OCI-LY1 (cell line): Measurements from ENCODE around the gene NEGR1.

ENCODE experiments used
- H2AFZ ChIP-seq: fragments of 200-600 bp; sonication (generic), shearing (Covaris generic); 2 replicates; pipeline ENCODE4 v1.6.0; 2014; ENCODE audit warnings: antibody characterized with exemption, mild to moderate bottlenecking, low read length
- H3F3A ChIP-seq: fragments of 200-600 bp; sonication (generic), shearing (Covaris generic); 2 replicates; pipeline ENCODE4 v1.6.0; 2014; ENCODE audit warnings: mild to moderate bottlenecking, antibody characterized with exemption, low read length, moderate library complexity; ENCODE audit not compliant: insufficient read depth
- H3K27ac ChIP-seq: fragments of 200-600 bp; sonication (generic); 2 replicates; pipeline ENCODE4 v1.5.1; 2014; ENCODE audit warnings: low read length, mixed run types, mild to moderate bottlenecking, low read depth; ENCODE audit not compliant: poor library complexity, severe bottlenecking
- H3K27me3 ChIP-seq: fragments of 200-600 bp; sonication (generic); 2 replicates; pipeline ENCODE4 v1.6.0; 2014; ENCODE audit warnings: antibody characterized with exemption, mild to moderate bottlenecking, low read length, moderate library complexity; ENCODE audit not compliant: insufficient read depth
- H3K36me3 ChIP-seq: fragments of 200-600 bp; sonication (generic); 2 replicates; pipeline ENCODE4 v1.6.1; 2014; ENCODE audit warnings: mild to moderate bottlenecking, antibody characterized with exemption, low read length, moderate library complexity, mixed read lengths; ENCODE audit not compliant: insufficient read depth
- H3K4me1 ChIP-seq: fragments of 200-600 bp; sonication (generic); 2 replicates; pipeline ENCODE4 v1.5.1; 2014; ENCODE audit warnings: mild to moderate bottlenecking, low read length, moderate library complexity; ENCODE audit not compliant: insufficient read depth, severe bottlenecking
- H3K4me2 ChIP-seq: fragments of 200-600 bp; sonication (generic), shearing (Covaris generic); 2 replicates; pipeline ENCODE4 v1.6.1; 2014; ENCODE audit warnings: low read length
- H3K4me3 ChIP-seq: fragments of 200-600 bp; sonication (generic); 2 replicates; pipeline ENCODE4 v1.5.1; 2014; ENCODE audit warnings: low read length, low read depth, mild to moderate bottlenecking, mixed read lengths; ENCODE audit not compliant: poor library complexity, severe bottlenecking
- H3K79me2 ChIP-seq: fragments of 200-600 bp; shearing (Covaris generic); 2 replicates; pipeline ENCODE4 v1.6.1; 2016; ENCODE audit warnings: mixed run types, low read length, mixed read lengths; ENCODE audit not compliant: insufficient read depth
- H3K9ac ChIP-seq: fragments of 200-600 bp; sonication (generic), shearing (Covaris generic); 2 replicates; pipeline ENCODE4 v1.6.1; 2014; ENCODE audit warnings: mild to moderate bottlenecking, low read length, mixed read lengths
- H3K9me2 ChIP-seq: fragments of 200-600 bp; sonication (generic), shearing (Covaris generic); 2 replicates; pipeline ENCODE4 v1.6.1; 2014; ENCODE audit warnings: low read depth, mild to moderate bottlenecking, low read length, mixed read lengths
- H3K9me3 ChIP-seq: fragments of 200-600 bp; shearing (Covaris generic); 2 replicates; pipeline ENCODE4 v1.6.1; 2014; ENCODE audit warnings: low read length, mixed read lengths
- H4K20me1 ChIP-seq: fragments of 200-600 bp; sonication (generic), shearing (Covaris generic); 2 replicates; pipeline ENCODE4 v1.6.0; 2016; ENCODE audit warnings: mild to moderate bottlenecking, low read length; ENCODE audit not compliant: insufficient read depth
- EZH2 ChIP-seq: fragments of 200-600 bp; sonication (generic), shearing (Covaris generic); IDR thresholded peaks from 2 replicates; pipeline ENCODE4 v1.8.0; 2017; ENCODE audit warnings: borderline replicate concordance, mixed run types, mild to moderate bottlenecking, antibody characterized with exemption, low read length, moderate library complexity, mixed read lengths
- TF ChIP-seq, protein P1 (sequence below): fragments of 200-600 bp; sonication (generic), shearing (Covaris generic); IDR thresholded peaks from 2 replicates; pipeline ENCODE4 v1.5.1; 2017; ENCODE audit warnings: mild to moderate bottlenecking, antibody characterized with exemption, low read length, moderate library complexity, mixed read lengths

The NEGR1 gene

DNA sequence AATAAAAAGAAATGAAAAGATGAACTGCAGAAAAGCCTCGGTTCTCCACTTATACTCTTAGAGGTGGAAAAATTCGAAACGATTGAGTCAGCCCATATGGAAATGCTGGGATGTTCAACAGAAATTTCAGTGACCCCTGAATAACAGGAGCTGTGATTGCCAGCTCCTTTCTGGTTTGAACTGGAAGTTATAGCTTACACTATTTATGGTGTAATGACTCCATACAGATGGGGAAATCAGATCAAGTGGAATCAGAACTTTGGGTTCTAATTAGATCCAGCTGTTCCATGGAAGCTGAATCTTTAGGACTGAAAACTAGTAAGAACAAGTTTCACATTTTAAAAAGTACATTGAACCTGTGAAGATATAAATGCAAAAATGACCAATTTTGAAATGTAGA, 632.2 kb downstream of the NEGR1 start:
- Histone ChIP-seq H3K9me3 (no peaks in the 10 kb centered on the region), H3K27me3 (no peaks in the 10 kb centered on the region), H3F3A (no peaks in the 10 kb centered on the region), H3K36me3 (no peaks in the 10 kb centered on the region), H3K9me2 (no peaks in the 10 kb centered on the region), H3K9ac (no peak overlapping the region), H3K4me1 (no peaks in the 10 kb centered on the region), H3K27ac (no peak overlapping the region), H3K4me3 (no peak overlapping the region), H2AFZ (no peak overlapping the region), H3K79me2 (no peaks in the 10 kb centered on the region), H4K20me1 (no peaks in the 10 kb centered on the region), H3K4me2 (no peak overlapping the region)
- TF ChIP-seq EZH2, result no peak
- TF ChIP-seq, protein P1, sequence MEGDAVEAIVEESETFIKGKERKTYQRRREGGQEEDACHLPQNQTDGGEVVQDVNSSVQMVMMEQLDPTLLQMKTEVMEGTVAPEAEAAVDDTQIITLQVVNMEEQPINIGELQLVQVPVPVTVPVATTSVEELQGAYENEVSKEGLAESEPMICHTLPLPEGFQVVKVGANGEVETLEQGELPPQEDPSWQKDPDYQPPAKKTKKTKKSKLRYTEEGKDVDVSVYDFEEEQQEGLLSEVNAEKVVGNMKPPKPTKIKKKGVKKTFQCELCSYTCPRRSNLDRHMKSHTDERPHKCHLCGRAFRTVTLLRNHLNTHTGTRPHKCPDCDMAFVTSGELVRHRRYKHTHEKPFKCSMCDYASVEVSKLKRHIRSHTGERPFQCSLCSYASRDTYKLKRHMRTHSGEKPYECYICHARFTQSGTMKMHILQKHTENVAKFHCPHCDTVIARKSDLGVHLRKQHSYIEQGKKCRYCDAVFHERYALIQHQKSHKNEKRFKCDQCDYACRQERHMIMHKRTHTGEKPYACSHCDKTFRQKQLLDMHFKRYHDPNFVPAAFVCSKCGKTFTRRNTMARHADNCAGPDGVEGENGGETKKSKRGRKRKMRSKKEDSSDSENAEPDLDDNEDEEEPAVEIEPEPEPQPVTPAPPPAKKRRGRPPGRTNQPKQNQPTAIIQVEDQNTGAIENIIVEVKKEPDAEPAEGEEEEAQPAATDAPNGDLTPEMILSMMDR, result no peak

- no peaks in the 10 kb centered on the region for H3K36me3 ChIP-seq
- H2AFZ ChIP-seq, result no peak overlapping the region
- H4K20me1 ChIP-seq, result no peaks in the 10 kb centered on the region
- H3K9me3 ChIP-seq, result no peaks in the 10 kb centered on the region
- no peaks in the 10 kb centered on the region for H3F3A ChIP-seq
- no peaks in the 10 kb centered on the region for H3K9me2 ChIP-seq
- no peak overlapping the region for H3K4me3 ChIP-seq
- no peaks in the 10 kb centered on the region for H3K27me3 ChIP-seq
- H3K27ac ChIP-seq, result no peak overlapping the region
- H3K9ac ChIP-seq, result no peak overlapping the region
- TF ChIP-seq, protein P1, result no peak
- no peak for TF ChIP-seq EZH2
- no peaks in the 10 kb centered on the region for H3K4me1 ChIP-seq
- H3K4me2 ChIP-seq, result no peak overlapping the region
- H3K79me2 ChIP-seq, result no peaks in the 10 kb centered on the region
Observed at GRCh38 chr1:71649608-71650007, 632.7 kb downstream of the NEGR1 start.

DNA sequence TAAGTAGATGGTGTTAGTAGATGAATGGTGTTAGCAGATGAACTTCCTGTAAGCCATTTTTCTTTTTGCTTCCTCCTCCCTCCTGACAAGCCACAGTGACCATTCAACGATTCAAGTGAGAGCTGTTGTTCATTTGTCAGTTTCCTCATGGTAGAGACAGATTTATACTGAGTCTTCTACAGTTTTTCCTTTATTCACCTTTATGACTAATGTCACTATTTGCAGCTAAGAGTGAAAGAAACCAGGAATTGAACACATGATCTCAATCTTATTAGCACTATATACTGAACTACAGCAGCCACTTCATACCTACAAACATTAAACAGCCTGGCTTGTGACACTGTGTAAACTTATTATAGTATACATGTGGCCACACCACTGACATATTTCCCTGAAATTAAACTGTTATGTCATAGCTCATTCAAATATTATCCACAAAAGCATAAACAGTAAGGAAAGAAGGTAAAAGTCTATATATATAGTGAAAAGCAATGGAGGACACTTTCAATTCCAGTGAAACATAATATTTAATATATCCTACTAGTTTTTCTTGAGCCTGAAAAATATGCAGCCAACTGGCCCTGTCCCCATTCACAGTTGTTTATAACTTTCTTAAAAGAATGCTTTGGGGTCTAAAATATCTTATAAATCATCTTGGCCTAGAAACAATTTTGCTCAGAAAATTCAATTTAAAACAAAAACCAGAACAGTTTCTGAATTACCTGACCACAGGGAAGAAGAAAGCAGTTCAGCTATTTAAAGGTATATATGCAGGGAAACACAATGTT, 634.6 kb downstream of the NEGR1 start:
- Histone ChIP-seq H2AFZ (no peak overlapping the region), H3K4me3 (no peak overlapping the region), H3K4me1 (no peaks in the 10 kb centered on the region), H4K20me1 (no peaks in the 10 kb centered on the region), H3K9me3 (no peaks in the 10 kb centered on the region), H3K9ac (no peak overlapping the region), H3K4me2 (no peak overlapping the region), H3K9me2 (no peaks in the 10 kb centered on the region), H3K36me3 (no peaks in the 10 kb centered on the region), H3K27me3 (no peaks in the 10 kb centered on the region), H3K27ac (no peak overlapping the region), H3K79me2 (no peaks in the 10 kb centered on the region), H3F3A (no peaks in the 10 kb centered on the region)
- TF ChIP-seq, protein P1, result no peak
- no peak for TF ChIP-seq EZH2
